WTC11 (cell line): Measurements from ENCODE around the gene GPATCH8. TPM values are rescaled to one million over a fixed set of nuclear protein-coding genes. Genes with fewer than 3 reads are reported as not detected.

Experiments
- ATAC-seq: fragments of 200-7000 bp; cut with Tn5 transposase; 2 replicates; pipeline ENCODE4 v1.10.0; 2021; ENCODE audit warnings: mild to moderate bottlenecking, moderate library complexity
- CTCF ChIA-PET: fragments of 300-600 bp; sonication (Branson Sonifier 250); formaldehyde crosslinking; loops from one replicate; lab custom pipeline; 2021; ENCODE audit warnings: antibody characterized with exemption; lab: Charles Lee
- POLR2A ChIA-PET: fragments of 350-600 bp; sonication (Branson Sonifier 250); formaldehyde crosslinking; loops from one replicate; lab custom pipeline; 2021; ENCODE audit warnings: antibody characterized with exemption; lab: Charles Lee
- DNase-seq: peaks from one replicate; pipeline ENCODE4 v3.0.0; 2021; ENCODE audit warnings: low spot score
- H3K27ac Mint-ChIP-seq: 2 replicates; pipeline ENCODE4 v1.8.0; 2021; ENCODE audit warnings: mixed read lengths
- H3K27me3 Mint-ChIP-seq: 2 replicates; pipeline ENCODE4 v1.8.0; 2021; ENCODE audit warnings: low read depth, mild to moderate bottlenecking, moderate library complexity, mixed read lengths
- H3K36me3 Mint-ChIP-seq: 2 replicates; pipeline ENCODE4 v1.8.0; 2021; ENCODE audit warnings: mixed read lengths
- H3K4me1 Mint-ChIP-seq: 2 replicates; pipeline ENCODE4 v1.8.0; 2022; ENCODE audit warnings: mixed read lengths
- H3K4me3 Mint-ChIP-seq: 2 replicates; pipeline ENCODE4 v1.8.0; 2021; ENCODE audit warnings: mild to moderate bottlenecking, moderate library complexity, mixed read lengths
- H3K9me3 Mint-ChIP-seq: 2 replicates; pipeline ENCODE4 v1.8.0; 2021; ENCODE audit warnings: mixed read lengths
- ATF2 ChIP-seq: sonication (generic); formaldehyde crosslinking; IDR thresholded peaks from 2 replicates; pipeline ENCODE4 v1.8.1; 2022; ENCODE audit warnings: low read depth, missing genetic modification reagents, borderline replicate concordance
- ELF4 ChIP-seq: sonication (generic); formaldehyde crosslinking; IDR thresholded peaks from 2 replicates; pipeline ENCODE4 v1.8.1; 2022; ENCODE audit warnings: low read depth, mild to moderate bottlenecking, moderate library complexity, missing genetic modification reagents
- FOXJ3 ChIP-seq: sonication (generic); formaldehyde crosslinking; IDR thresholded peaks from 2 replicates; pipeline ENCODE4 v1.9.0; 2021; ENCODE audit warnings: missing genetic modification reagents, mild to moderate bottlenecking, borderline replicate concordance
- FOXK1 ChIP-seq: sonication (generic); formaldehyde crosslinking; IDR thresholded peaks from 2 replicates; pipeline ENCODE4 v1.8.0; 2022; ENCODE audit warnings: mild to moderate bottlenecking, moderate library complexity, missing genetic modification reagents
- FOXP1 ChIP-seq: sonication (generic); formaldehyde crosslinking; IDR thresholded peaks from 2 replicates; pipeline ENCODE4 v1.8.0; 2022; ENCODE audit warnings: missing genetic modification reagents, mild to moderate bottlenecking, moderate library complexity, borderline replicate concordance
- GRHL2 ChIP-seq: fragments of 250-450 bp; sonication (Bioruptor Pico); IDR thresholded peaks from 2 replicates; pipeline ENCODE4 v1.8.0; 2022; ENCODE audit warnings: mild to moderate bottlenecking, moderate library complexity; ENCODE audit not compliant: insufficient replicate concordance, severe bottlenecking
- IRF1 ChIP-seq: sonication (generic); formaldehyde crosslinking; IDR thresholded peaks from 2 replicates; pipeline ENCODE4 v1.8.0; 2023; ENCODE audit warnings: missing genetic modification reagents
- JAZF1 ChIP-seq: fragments of 250-450 bp; sonication (Bioruptor Pico); IDR thresholded peaks from 2 replicates; pipeline ENCODE4 v1.9.0; 2021; ENCODE audit warnings: moderate library complexity, mild to moderate bottlenecking, inconsistent platforms
- NR1H2 ChIP-seq: sonication (generic); formaldehyde crosslinking; IDR thresholded peaks from 2 replicates; pipeline ENCODE4 v1.9.0; 2021; ENCODE audit warnings: mild to moderate bottlenecking, moderate library complexity, missing genetic modification reagents
- STAT6 ChIP-seq: sonication (generic); formaldehyde crosslinking; conservative IDR thresholded peaks from 2 replicates; pipeline ENCODE4 v1.8.1; 2023; ENCODE audit warnings: mild to moderate bottlenecking, low read depth, missing genetic modification reagents, moderate library complexity
- TEAD4 ChIP-seq: sonication (generic); formaldehyde crosslinking; IDR thresholded peaks from 2 replicates; pipeline ENCODE4 v1.8.0; 2022; ENCODE audit warnings: mild to moderate bottlenecking, missing genetic modification reagents
- ZBTB21 ChIP-seq: sonication (generic); formaldehyde crosslinking; IDR thresholded peaks from 2 replicates; pipeline ENCODE4 v1.8.1; 2023; ENCODE audit warnings: mild to moderate bottlenecking, missing genetic modification reagents, borderline replicate concordance
- ZNF121 ChIP-seq: sonication (generic); formaldehyde crosslinking; IDR thresholded peaks from 2 replicates; pipeline ENCODE4 v1.8.0; 2023; ENCODE audit warnings: missing genetic modification reagents
- ZNF138 ChIP-seq: sonication (generic); formaldehyde crosslinking; conservative IDR thresholded peaks from 2 replicates; pipeline ENCODE4 v1.8.1; 2022; ENCODE audit warnings: mild to moderate bottlenecking, moderate library complexity, missing genetic modification reagents
- ZNF317 ChIP-seq: sonication (generic); formaldehyde crosslinking; IDR thresholded peaks from 2 replicates; pipeline ENCODE4 v1.8.1; 2023; ENCODE audit warnings: low read depth, mild to moderate bottlenecking, moderate library complexity, missing genetic modification reagents, borderline replicate concordance
- ZNF396 ChIP-seq: fragments of 250-450 bp; sonication (Bioruptor Pico); IDR thresholded peaks from 2 replicates; pipeline ENCODE4 v1.8.0; 2021; ENCODE audit warnings: mild to moderate bottlenecking, moderate library complexity, borderline replicate concordance
- ZNF671 ChIP-seq: fragments of 250-450 bp; sonication (Bioruptor Pico); IDR thresholded peaks from 2 replicates; pipeline ENCODE4 v1.8.0; 2021; ENCODE audit warnings: mild to moderate bottlenecking
- total RNA-seq: library from RNA; stranded (reverse); gene quantifications from 3 replicates; pipeline ENCODE4 v1.2.3, GENCODE V29; 2021
- TF ChIP-seq, protein P1 (sequence below): sonication (generic); formaldehyde crosslinking; IDR thresholded peaks from 2 replicates; pipeline ENCODE4 v1.8.1; 2023; ENCODE audit warnings: mild to moderate bottlenecking, missing genetic modification reagents
- TF ChIP-seq, protein P2 (sequence below): sonication (generic); formaldehyde crosslinking; IDR thresholded peaks from 2 replicates; pipeline ENCODE4 v1.8.1; 2023; ENCODE audit warnings: mild to moderate bottlenecking, missing genetic modification reagents, moderate library complexity
- TF ChIP-seq, protein P3 (sequence below): fragments of 250-450 bp; sonication (Bioruptor Pico); IDR thresholded peaks from 2 replicates; pipeline ENCODE4 v1.9.0; 2021; ENCODE audit warnings: mild to moderate bottlenecking
- TF ChIP-seq, protein P4 (sequence below): sonication (generic); formaldehyde crosslinking; IDR thresholded peaks from 2 replicates; pipeline ENCODE4 v1.8.0; 2022; ENCODE audit warnings: mild to moderate bottlenecking, missing genetic modification reagents
- TF ChIP-seq, protein P5 (sequence below): sonication (generic); formaldehyde crosslinking; IDR thresholded peaks from 2 replicates; pipeline ENCODE4 v1.8.1; 2022; ENCODE audit warnings: missing genetic modification reagents, borderline replicate concordance

Gene GPATCH8
- total RNA-seq, 1 experiment from 2014 or later = 51.9 TPM

DNA sequence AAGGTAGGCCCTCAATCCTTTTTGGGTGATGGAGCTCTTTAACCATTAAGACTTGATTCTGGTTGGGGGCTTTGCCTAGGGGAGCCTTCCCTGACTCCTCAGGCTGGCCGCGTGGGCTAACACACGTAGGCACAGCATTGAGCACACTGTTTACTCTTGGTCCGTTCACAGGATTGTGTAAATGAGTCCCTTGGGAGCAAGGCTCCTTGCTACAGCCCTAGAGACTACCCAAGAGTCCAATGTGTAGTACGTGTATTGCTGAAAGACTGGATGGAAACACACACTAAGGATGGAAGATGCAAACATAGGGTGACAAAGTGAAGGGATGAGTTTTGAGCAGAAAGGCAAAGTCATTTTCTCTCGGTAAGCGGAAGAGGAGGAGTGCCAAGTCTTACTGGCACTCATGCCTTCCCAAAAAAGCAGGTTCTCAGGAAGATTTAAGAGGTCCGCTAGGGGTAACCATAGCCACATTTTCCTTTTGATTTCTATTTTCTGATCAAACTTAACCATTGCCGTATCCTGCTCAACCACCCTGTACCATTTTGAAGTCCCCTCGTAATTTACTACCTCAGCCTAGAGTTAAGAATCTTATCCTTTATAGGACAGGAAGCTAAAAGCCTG, 112.8 kb downstream of the GPATCH8 start:
- DNase-seq = no peak
- no peak for ATAC-seq
- TF ChIP-seq, protein P1, sequence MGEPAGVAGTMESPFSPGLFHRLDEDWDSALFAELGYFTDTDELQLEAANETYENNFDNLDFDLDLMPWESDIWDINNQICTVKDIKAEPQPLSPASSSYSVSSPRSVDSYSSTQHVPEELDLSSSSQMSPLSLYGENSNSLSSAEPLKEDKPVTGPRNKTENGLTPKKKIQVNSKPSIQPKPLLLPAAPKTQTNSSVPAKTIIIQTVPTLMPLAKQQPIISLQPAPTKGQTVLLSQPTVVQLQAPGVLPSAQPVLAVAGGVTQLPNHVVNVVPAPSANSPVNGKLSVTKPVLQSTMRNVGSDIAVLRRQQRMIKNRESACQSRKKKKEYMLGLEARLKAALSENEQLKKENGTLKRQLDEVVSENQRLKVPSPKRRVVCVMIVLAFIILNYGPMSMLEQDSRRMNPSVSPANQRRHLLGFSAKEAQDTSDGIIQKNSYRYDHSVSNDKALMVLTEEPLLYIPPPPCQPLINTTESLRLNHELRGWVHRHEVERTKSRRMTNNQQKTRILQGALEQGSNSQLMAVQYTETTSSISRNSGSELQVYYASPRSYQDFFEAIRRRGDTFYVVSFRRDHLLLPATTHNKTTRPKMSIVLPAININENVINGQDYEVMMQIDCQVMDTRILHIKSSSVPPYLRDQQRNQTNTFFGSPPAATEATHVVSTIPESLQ (CRISPR knock-in tag) = no peak
- no peak for TF ChIP-seq ZBTB21
- TF ChIP-seq, protein P2, sequence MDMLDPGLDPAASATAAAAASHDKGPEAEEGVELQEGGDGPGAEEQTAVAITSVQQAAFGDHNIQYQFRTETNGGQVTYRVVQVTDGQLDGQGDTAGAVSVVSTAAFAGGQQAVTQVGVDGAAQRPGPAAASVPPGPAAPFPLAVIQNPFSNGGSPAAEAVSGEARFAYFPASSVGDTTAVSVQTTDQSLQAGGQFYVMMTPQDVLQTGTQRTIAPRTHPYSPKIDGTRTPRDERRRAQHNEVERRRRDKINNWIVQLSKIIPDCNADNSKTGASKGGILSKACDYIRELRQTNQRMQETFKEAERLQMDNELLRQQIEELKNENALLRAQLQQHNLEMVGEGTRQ = no peak
- TF ChIP-seq ZNF671 = no peak
- no peak for TF ChIP-seq ZNF138 (CRISPR knock-in tag)
- TF ChIP-seq IRF1 (CRISPR knock-in tag) = no peak
- TF ChIP-seq TEAD4 (CRISPR knock-in tag) = no peak
- no peak for TF ChIP-seq FOXJ3
- TF ChIP-seq JAZF1 (CRISPR knock-in tag) = no peak
- TF ChIP-seq ELF4 (CRISPR knock-in tag) = no peak
- TF ChIP-seq, protein P3, sequence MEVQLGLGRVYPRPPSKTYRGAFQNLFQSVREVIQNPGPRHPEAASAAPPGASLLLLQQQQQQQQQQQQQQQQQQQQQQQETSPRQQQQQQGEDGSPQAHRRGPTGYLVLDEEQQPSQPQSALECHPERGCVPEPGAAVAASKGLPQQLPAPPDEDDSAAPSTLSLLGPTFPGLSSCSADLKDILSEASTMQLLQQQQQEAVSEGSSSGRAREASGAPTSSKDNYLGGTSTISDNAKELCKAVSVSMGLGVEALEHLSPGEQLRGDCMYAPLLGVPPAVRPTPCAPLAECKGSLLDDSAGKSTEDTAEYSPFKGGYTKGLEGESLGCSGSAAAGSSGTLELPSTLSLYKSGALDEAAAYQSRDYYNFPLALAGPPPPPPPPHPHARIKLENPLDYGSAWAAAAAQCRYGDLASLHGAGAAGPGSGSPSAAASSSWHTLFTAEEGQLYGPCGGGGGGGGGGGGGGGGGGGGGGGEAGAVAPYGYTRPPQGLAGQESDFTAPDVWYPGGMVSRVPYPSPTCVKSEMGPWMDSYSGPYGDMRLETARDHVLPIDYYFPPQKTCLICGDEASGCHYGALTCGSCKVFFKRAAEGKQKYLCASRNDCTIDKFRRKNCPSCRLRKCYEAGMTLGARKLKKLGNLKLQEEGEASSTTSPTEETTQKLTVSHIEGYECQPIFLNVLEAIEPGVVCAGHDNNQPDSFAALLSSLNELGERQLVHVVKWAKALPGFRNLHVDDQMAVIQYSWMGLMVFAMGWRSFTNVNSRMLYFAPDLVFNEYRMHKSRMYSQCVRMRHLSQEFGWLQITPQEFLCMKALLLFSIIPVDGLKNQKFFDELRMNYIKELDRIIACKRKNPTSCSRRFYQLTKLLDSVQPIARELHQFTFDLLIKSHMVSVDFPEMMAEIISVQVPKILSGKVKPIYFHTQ (CRISPR knock-in tag) = no peak
- TF ChIP-seq, protein P4, sequence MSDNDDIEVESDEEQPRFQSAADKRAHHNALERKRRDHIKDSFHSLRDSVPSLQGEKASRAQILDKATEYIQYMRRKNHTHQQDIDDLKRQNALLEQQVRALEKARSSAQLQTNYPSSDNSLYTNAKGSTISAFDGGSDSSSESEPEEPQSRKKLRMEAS (CRISPR knock-in tag) = no peak
- TF ChIP-seq ZNF121 (CRISPR knock-in tag) = no peak
- no peak for TF ChIP-seq ZNF396 (CRISPR knock-in tag)
- Mint-ChIP-seq H3K27ac (no peak overlapping the region), H3K27me3 (peaks cover 24% of the 10 kb centered on the region), H3K4me1 (peaks cover 21% of the 10 kb centered on the region), H3K36me3 (no peaks in the 10 kb centered on the region), H3K4me3 (no peak overlapping the region), H3K9me3 (no peaks in the 10 kb centered on the region)
- ChIA-PET CTCF (interaction anchor here (0.5 to 1.7 kb wide), 3 partner anchors 15 to 212 kb away, joined by 3 to 8 read pairs (median 7); no protein-coding TSS in a partner anchor), POLR2A (interaction anchor here (0.6 kb wide), 2 partner anchors 169 to 192 kb away, joined by 4 read pairs; no protein-coding TSS in a partner anchor)

DNA sequence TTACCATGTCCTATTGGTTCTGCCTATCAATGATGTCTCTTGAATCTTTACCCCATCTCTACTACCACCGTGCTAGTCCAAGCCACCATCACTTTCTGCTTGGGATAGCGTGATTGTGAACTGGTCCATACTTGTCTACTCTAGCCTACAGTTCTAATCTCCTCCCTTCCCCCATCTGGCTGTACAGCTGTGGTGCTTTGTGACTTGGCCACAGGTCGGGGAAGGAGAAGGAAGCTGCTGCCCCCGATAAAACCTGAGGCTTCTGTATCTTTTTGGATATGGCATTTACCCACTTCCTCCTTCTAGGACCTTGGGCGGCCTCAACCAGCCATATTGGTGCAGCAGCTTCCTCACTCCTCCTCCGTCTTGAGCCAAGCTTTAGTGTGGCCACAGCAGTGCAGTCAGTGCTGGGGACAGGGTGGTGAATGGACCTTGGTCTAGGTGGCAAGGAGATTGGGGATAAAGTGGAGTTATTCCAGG, 113.4 kb downstream of the GPATCH8 start:
- no peaks in the 10 kb centered on the region for H3K36me3 Mint-ChIP-seq
- H3K4me1 Mint-ChIP-seq = peaks cover 21% of the 10 kb centered on the region
- ChIA-PET POLR2A (interaction anchor here (0.6 kb wide), 1 partner anchor 193 kb away, joined by 4 read pairs; no protein-coding TSS in a partner anchor), CTCF (interaction anchor here (1.5 to 2.0 kb wide), 3 partner anchors 14 to 134 kb away, joined by 5 to 8 read pairs (median 7); no protein-coding TSS in a partner anchor)
- peaks cover 27% of the 10 kb centered on the region for H3K27me3 Mint-ChIP-seq
- H3K4me3 Mint-ChIP-seq = no peak overlapping the region
- ATAC-seq = no peak
- DNase-seq = no peak
- H3K27ac Mint-ChIP-seq = no peak overlapping the region
- no peaks in the 10 kb centered on the region for H3K9me3 Mint-ChIP-seq
- TF ChIP-seq ATF2 (CRISPR knock-in tag) = no peak
- TF ChIP-seq GRHL2 (CRISPR knock-in tag) = no peak
- TF ChIP-seq NR1H2 (CRISPR knock-in tag) = no peak
- no peak for TF ChIP-seq ZNF317 (CRISPR knock-in tag)
- no peak for TF ChIP-seq FOXP1 (CRISPR knock-in tag)
- TF ChIP-seq, protein P5, sequence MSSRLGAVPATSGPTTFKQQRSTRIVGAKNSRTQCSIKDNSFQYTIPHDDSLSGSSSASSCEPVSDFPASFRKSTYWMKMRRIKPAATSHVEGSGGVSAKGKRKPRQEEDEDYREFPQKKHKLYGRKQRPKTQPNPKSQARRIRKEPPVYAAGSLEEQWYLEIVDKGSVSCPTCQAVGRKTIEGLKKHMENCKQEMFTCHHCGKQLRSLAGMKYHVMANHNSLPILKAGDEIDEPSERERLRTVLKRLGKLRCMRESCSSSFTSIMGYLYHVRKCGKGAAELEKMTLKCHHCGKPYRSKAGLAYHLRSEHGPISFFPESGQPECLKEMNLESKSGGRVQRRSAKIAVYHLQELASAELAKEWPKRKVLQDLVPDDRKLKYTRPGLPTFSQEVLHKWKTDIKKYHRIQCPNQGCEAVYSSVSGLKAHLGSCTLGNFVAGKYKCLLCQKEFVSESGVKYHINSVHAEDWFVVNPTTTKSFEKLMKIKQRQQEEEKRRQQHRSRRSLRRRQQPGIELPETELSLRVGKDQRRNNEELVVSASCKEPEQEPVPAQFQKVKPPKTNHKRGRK = no peak
- TF ChIP-seq FOXK1 (CRISPR knock-in tag) = no peak
- no peak for TF ChIP-seq ZNF671
- no peak for TF ChIP-seq STAT6 (CRISPR knock-in tag)
